ENCODE measurements around the gene S100A14.
A peak's percentile ranks its signal among the peaks of the same experiment; 100 is the strongest.

The S100A14 gene

GRCh38 chr1:153567621-153568366 lies 48.3 kb downstream of the S100A14 start:
- Histone ChIP-seq H3K27ac (ENCODE audit: insufficient read depth, low read depth, low read length, poor library complexity, severe bottlenecking) (no peak overlapping the region), H3K9me3 (ENCODE audit: control insufficient read depth, low read length) (no peaks in the 10 kb centered on the region), H3K36me3 (ENCODE audit: control insufficient read depth, insufficient read depth, low read length) (no peaks in the 10 kb centered on the region), H3K4me1 (ENCODE audit: control insufficient read depth, insufficient read depth, low read length) (peaks cover 18% of the 10 kb centered on the region), H3K4me3 (ENCODE audit: insufficient read depth, low read depth, low read length) (no peak overlapping the region), H3K27me3 (ENCODE audit: control insufficient read depth, insufficient read depth, low read length, poor library complexity, severe bottlenecking) (no peaks in the 10 kb centered on the region)
- WGBS, 2 experiments, result 71 to 72% methylated on average over 22 of the region's 22 CpGs

GRCh38 chr1:153566414-153567371 lies 49.4 kb downstream of the S100A14 start:
- Histone ChIP-seq H3K4me3 (ENCODE audit: insufficient read depth, low read depth, low read length) (no peak overlapping the region), H3K27ac (ENCODE audit: insufficient read depth, low read depth, low read length, poor library complexity, severe bottlenecking) (peak overlapping the region; percentile 37)
- whole genome bisulfite sequencing, 2 experiments, result 52 to 57% methylated on average over 16 of the region's 16 CpGs

GRCh38 chr1:153565529-153566374 lies 50.4 kb downstream of the S100A14 start, which contains the start of gene S100A2:
Gene S100A2, minus strand, starts transcription at chr1:153565844. Its CDS starts 1,967 bp downstream, at chr1:153563877.
- H3K4me1 ChIP-seq (ENCODE audit: control insufficient read depth, insufficient read depth, low read length), result peaks cover 18% of the 10 kb centered on the region
- H3K9me3 ChIP-seq (ENCODE audit: control insufficient read depth, low read length), result no peaks in the 10 kb centered on the region
- WGBS, 2 experiments, result 84 to 85% methylated on average over 7 to 8 of the region's 8 CpGs
- no peak within 1 kb of the TSS for H3K4me3 ChIP-seq (ENCODE audit: insufficient read depth, low read depth, low read length)
- H3K27ac ChIP-seq (ENCODE audit: insufficient read depth, low read depth, low read length, poor library complexity, severe bottlenecking), result no peak within 1 kb of the TSS
- no peaks in the 10 kb centered on the region for H3K36me3 ChIP-seq (ENCODE audit: control insufficient read depth, insufficient read depth, low read length)
- H3K27me3 ChIP-seq (ENCODE audit: control insufficient read depth, insufficient read depth, low read length, poor library complexity, severe bottlenecking), result no peaks in the 10 kb centered on the region

More at GRCh38 chr1:153566414-153567371, 49.4 kb downstream of the S100A14 start:
- H3K36me3 ChIP-seq (ENCODE audit: control insufficient read depth, insufficient read depth, low read length), result no peaks in the 10 kb centered on the region
- H3K4me1 ChIP-seq (ENCODE audit: control insufficient read depth, insufficient read depth, low read length), result peaks cover 18% of the 10 kb centered on the region
- H3K9me3 ChIP-seq (ENCODE audit: control insufficient read depth, low read length), result no peaks in the 10 kb centered on the region
- no peaks in the 10 kb centered on the region for H3K27me3 ChIP-seq (ENCODE audit: control insufficient read depth, insufficient read depth, low read length, poor library complexity, severe bottlenecking)
